Liver (tissue), 9 donors: Measurements from ENCODE around the gene FGF11. TPM values are rescaled to one million over a fixed set of nuclear protein-coding genes. Genes with fewer than 3 reads are reported as not detected.

Experiments
- DNase-seq: peaks from one replicate; pipeline ENCODE4 v3.0.0-alpha.2; 2017; ENCODE audit warnings: low spot score
- H3K27ac ChIP-seq, 2 donors: one replicate each; pipeline ENCODE4 v1.7.0; 2013; ENCODE audit warnings: inconsistent platforms in 2 of 2, low read length in 2 of 2, control low read depth in 1 of 2, low read depth in 1 of 2, mild to moderate bottlenecking in 1 of 2
- H3K27me3 ChIP-seq, 4 donors: one replicate each; pipeline versions ENCODE4 v1.6.1 to v1.7.0; 2013; ENCODE audit warnings: low read length in 3 of 4, inconsistent platforms in 1 of 4, mild to moderate bottlenecking in 1 of 4, moderate library complexity in 1 of 4; ENCODE audit not compliant: control insufficient read depth in 4 of 4, insufficient read depth in 4 of 4
- H3K36me3 ChIP-seq, 4 donors: one replicate each; pipeline versions ENCODE4 v1.6.1 to v1.7.0; 2013; ENCODE audit warnings: low read length in 3 of 4, mild to moderate bottlenecking in 3 of 4, low read depth in 1 of 4, moderate library complexity in 1 of 4; ENCODE audit not compliant: control insufficient read depth in 4 of 4, insufficient read depth in 3 of 4
- H3K4me1 ChIP-seq, 4 donors: one replicate each; pipeline versions ENCODE4 v1.6.1 to v1.7.0; 2013; ENCODE audit warnings: low read length in 3 of 4, mild to moderate bottlenecking in 3 of 4, moderate library complexity in 1 of 4; ENCODE audit not compliant: control insufficient read depth in 4 of 4, insufficient read depth in 4 of 4
- H3K4me3 ChIP-seq, 3 donors: one replicate each; pipeline versions ENCODE4 v1.6.1 to v1.7.0; 2013; ENCODE audit warnings: low read length in 3 of 3, control low read depth in 1 of 3, low read depth in 1 of 3, mild to moderate bottlenecking in 1 of 3
- H3K9ac ChIP-seq, 2 donors: one replicate each; pipeline ENCODE4 v1.7.0; 2013; ENCODE audit warnings: low read length in 2 of 2, mild to moderate bottlenecking in 2 of 2, moderate library complexity in 2 of 2, control low read depth in 1 of 2, low read depth in 1 of 2
- H3K9me3 ChIP-seq, 4 donors: one replicate each; pipeline versions ENCODE4 v1.6.1 to v1.7.0; 2013; ENCODE audit warnings: low read length in 3 of 4; ENCODE audit not compliant: control insufficient read depth in 4 of 4
- ATF3 ChIP-seq: IDR thresholded peaks from 2 replicates; pipeline ENCODE4 v1.6.1; 2016; ENCODE audit warnings: antibody characterized with exemption
- EGR1 ChIP-seq, 2 donors: IDR thresholded peaks; 2 replicates each; pipeline ENCODE4 v1.6.1; 2016 to 2018; ENCODE audit warnings: antibody characterized with exemption in 2 of 2, low read depth in 2 of 2
- FOXA2 ChIP-seq: IDR thresholded peaks from 2 replicates; pipeline ENCODE4 v1.6.1; 2016; ENCODE audit warnings: antibody characterized with exemption
- GABPA ChIP-seq, 2 donors: IDR thresholded peaks in 1 of 2; conservative IDR thresholded peaks in 1 of 2; 2 replicates each; pipeline ENCODE4 v1.6.1; 2016; ENCODE audit warnings: antibody characterized with exemption in 2 of 2, mild to moderate bottlenecking in 1 of 2, moderate library complexity in 1 of 2
- HNF4G ChIP-seq: IDR thresholded peaks from 2 replicates; pipeline ENCODE4 v1.6.1; 2016; ENCODE audit warnings: antibody characterized with exemption
- NR2F2 ChIP-seq: IDR thresholded peaks from 2 replicates; pipeline ENCODE4 v1.6.1; 2016; ENCODE audit warnings: antibody characterized with exemption
- RAD21 ChIP-seq, 2 donors: IDR thresholded peaks; 2 replicates each; pipeline ENCODE4 v1.6.1; 2016; ENCODE audit warnings: antibody characterized with exemption in 2 of 2, mild to moderate bottlenecking in 2 of 2
- REST ChIP-seq: IDR thresholded peaks from 2 replicates; pipeline ENCODE4 v1.6.1; 2016; ENCODE audit warnings: antibody characterized with exemption, mild to moderate bottlenecking
- RXRA ChIP-seq, 2 donors: IDR thresholded peaks; 2 replicates each; pipeline ENCODE4 v1.6.1; 2017 to 2018; ENCODE audit warnings: antibody characterized with exemption in 2 of 2, mild to moderate bottlenecking in 1 of 2
- SP1 ChIP-seq: IDR thresholded peaks from 2 replicates; pipeline ENCODE4 v1.6.1; 2018; ENCODE audit warnings: antibody characterized with exemption, mild to moderate bottlenecking
- TAF1 ChIP-seq: conservative IDR thresholded peaks from 2 replicates; pipeline ENCODE4 v1.6.1; 2016; ENCODE audit warnings: antibody characterized with exemption, mild to moderate bottlenecking
- YY1 ChIP-seq: IDR thresholded peaks from 2 replicates; pipeline ENCODE4 v1.6.1; 2016; ENCODE audit warnings: antibody characterized with exemption, mild to moderate bottlenecking
- WGBS: extraction: QIAGEN DNeasy Blood & Tissue Kit; methylation state at CpG from one replicate; pipeline ENCODE4 v1.1.7; 2013; 5-methylcytosine and 5-hydroxymethylcytosine counted together
- polyA plus RNA-seq, 2 donors: library from polyadenylated mRNA; stranded (reverse) in 1 of 2; unstranded in 1 of 2; fragments of 200-250 nt in 1 of 2; fragments of >200 nt in 1 of 2; fragmentation: Nextera tagmentation in 1 of 2; extraction: Ambion mirVana in 1 of 2; gene quantifications; one replicate each; pipeline versions ENCODE4 v1.2.1 to v1.2.3, GENCODE V29; 2013 to 2015
- total RNA-seq, 2 donors: library from RNA; depleted of rRNA; stranded (reverse); fragments of >200 nt; gene quantifications; one replicate each; pipeline ENCODE4 v1.2.3, GENCODE V29; 2014
- donor health status: healthy.
- donor health status: healthy.
- donor health status: healthy.
- donor health status: healthy.
- donor health status: healthy.

Gene FGF11
- total and polyA plus RNA-seq, 4 donors: 0.17 to 0.25 (median 0.20) TPM

- Histone ChIP-seq H3K9ac (no peak overlapping the region), H3K4me3 (no peak overlapping the region), H3K4me1 (no peaks in the 10 kb centered on the region), H3K36me3 (no peaks in the 10 kb centered on the region), H3K9me3 (no peaks in the 10 kb centered on the region), H3K27me3 (no peaks in the 10 kb centered on the region), H3K27ac (no peak overlapping the region)
- WGBS: 91% methylated on average over 23 of the region's 23 CpGs
- no peak for DNase-seq
- TF ChIP-seq TAF1 (no peak), YY1 (no peak), EGR1 (IDR thresholded peaks at IDR 0.05; ENCODE audit: low read depth in 2 of 2) (no peak), RXRA (IDR thresholded peaks at IDR 0.05) (no peak), NR2F2 (no peak), RAD21 (IDR thresholded peaks at IDR 0.05) (no peak), GABPA (IDR thresholded peaks at IDR 0.05 in 1 of 2, conservative IDR thresholded peaks at IDR 0.05 in 1 of 2) (no peak), FOXA2 (no peak), REST (no peak)
Measured at GRCh38 chr17:7415784-7416183, 23.5 kb upstream of the FGF11 start.

GRCh38 chr17:7416323-7416722 lies 23.0 kb upstream of the FGF11 start:
- WGBS: 81% methylated on average over 6 of the region's 6 CpGs
- H3K27ac ChIP-seq: no peak overlapping the region
- TF ChIP-seq REST: no peak

GRCh38 chr17:7417056-7417655 lies 22.2 kb upstream of the FGF11 start:
- no peak for DNase-seq
- TF ChIP-seq SP1 (no peak), RXRA (IDR thresholded peaks at IDR 0.05) (no peak), ATF3 (no peak), HNF4G (no peak), FOXA2 (no peak), NR2F2 (no peak), REST (no peak), RAD21 (IDR thresholded peaks at IDR 0.05) (no peak), TAF1 (no peak)
- Histone ChIP-seq H3K9ac (no peak overlapping the region), H3K36me3 (no peaks in the 10 kb centered on the region), H3K4me3 (no peak overlapping the region), H3K9me3 (no peaks in the 10 kb centered on the region), H3K27ac (no peak overlapping the region), H3K27me3 (no peaks in the 10 kb centered on the region), H3K4me1 (no peaks in the 10 kb centered on the region)
- 96% methylated on average over 54 of the region's 54 CpGs for WGBS

More at GRCh38 chr17:7416323-7416722, 23.0 kb upstream of the FGF11 start:
- no peaks in the 10 kb centered on the region for H3K4me1 ChIP-seq
- no peak overlapping the region for H3K9ac ChIP-seq
- H3K36me3 ChIP-seq: no peaks in the 10 kb centered on the region
- no peak for DNase-seq
- no peak overlapping the region for H3K4me3 ChIP-seq
- H3K9me3 ChIP-seq: no peaks in the 10 kb centered on the region
- no peaks in the 10 kb centered on the region for H3K27me3 ChIP-seq
